KMS-11 (cell line): ENCODE measurements around the gene TYMP.

Experiments used
- H2AFZ ChIP-seq: fragments of 200-600 bp; sonication (generic); 2 replicates; pipeline ENCODE4 v1.6.1; 2016; ENCODE audit warnings: antibody characterized with exemption, mixed run types, low read depth
- H3K27ac ChIP-seq: fragments of 200-600 bp; sonication (generic); 2 replicates; pipeline ENCODE4 v1.6.1; 2016; ENCODE audit warnings: mild to moderate bottlenecking, mixed run types
- H3K27me3 ChIP-seq: fragments of 200-600 bp; sonication (generic); 2 replicates; pipeline ENCODE4 v1.6.1; 2017; ENCODE audit warnings: mild to moderate bottlenecking, low read depth, mixed run types, moderate library complexity; ENCODE audit not compliant: insufficient read depth
- H3K36me3 ChIP-seq: fragments of 200-600 bp; sonication (generic); 2 replicates; pipeline ENCODE4 v1.6.1; 2017; ENCODE audit warnings: mild to moderate bottlenecking, mixed run types; ENCODE audit not compliant: insufficient read depth
- H3K4me1 ChIP-seq: fragments of 200-600 bp; sonication (generic); 2 replicates; pipeline ENCODE4 v1.6.1; 2016; ENCODE audit warnings: mild to moderate bottlenecking, low read depth, mixed run types; ENCODE audit not compliant: poor library complexity, severe bottlenecking
- H3K4me2 ChIP-seq: fragments of 200-600 bp; sonication (generic); 2 replicates; pipeline ENCODE4 v1.7.0; 2016; ENCODE audit warnings: mild to moderate bottlenecking, mixed run types
- H3K4me3 ChIP-seq: fragments of 200-600 bp; sonication (generic); IDR thresholded peaks from 2 replicates; pipeline ENCODE4 v1.6.1; 2017; ENCODE audit warnings: low read depth, low read length, mixed read lengths; ENCODE audit not compliant: insufficient read depth
- H3K79me2 ChIP-seq: fragments of 200-600 bp; sonication (generic); 2 replicates; pipeline ENCODE4 v1.6.1; 2016; ENCODE audit warnings: low read depth, mixed run types; ENCODE audit not compliant: insufficient read depth
- H3K9ac ChIP-seq: fragments of 200-600 bp; sonication (generic); 2 replicates; pipeline ENCODE4 v1.6.1; 2016; ENCODE audit warnings: mild to moderate bottlenecking, mixed run types
- H4K20me1 ChIP-seq: fragments of 200-600 bp; sonication (generic); 2 replicates; pipeline ENCODE4 v1.6.1; 2016; ENCODE audit warnings: mild to moderate bottlenecking, mixed run types; ENCODE audit not compliant: insufficient read depth
- TF ChIP-seq, protein P1 (sequence below): fragments of 200-600 bp; sonication (generic); conservative IDR thresholded peaks from 2 replicates; pipeline ENCODE4 v1.6.1; 2017; ENCODE audit warnings: low read depth, mild to moderate bottlenecking, antibody characterized with exemption, low read length, moderate library complexity, mixed read lengths

Gene TYMP

DNA sequence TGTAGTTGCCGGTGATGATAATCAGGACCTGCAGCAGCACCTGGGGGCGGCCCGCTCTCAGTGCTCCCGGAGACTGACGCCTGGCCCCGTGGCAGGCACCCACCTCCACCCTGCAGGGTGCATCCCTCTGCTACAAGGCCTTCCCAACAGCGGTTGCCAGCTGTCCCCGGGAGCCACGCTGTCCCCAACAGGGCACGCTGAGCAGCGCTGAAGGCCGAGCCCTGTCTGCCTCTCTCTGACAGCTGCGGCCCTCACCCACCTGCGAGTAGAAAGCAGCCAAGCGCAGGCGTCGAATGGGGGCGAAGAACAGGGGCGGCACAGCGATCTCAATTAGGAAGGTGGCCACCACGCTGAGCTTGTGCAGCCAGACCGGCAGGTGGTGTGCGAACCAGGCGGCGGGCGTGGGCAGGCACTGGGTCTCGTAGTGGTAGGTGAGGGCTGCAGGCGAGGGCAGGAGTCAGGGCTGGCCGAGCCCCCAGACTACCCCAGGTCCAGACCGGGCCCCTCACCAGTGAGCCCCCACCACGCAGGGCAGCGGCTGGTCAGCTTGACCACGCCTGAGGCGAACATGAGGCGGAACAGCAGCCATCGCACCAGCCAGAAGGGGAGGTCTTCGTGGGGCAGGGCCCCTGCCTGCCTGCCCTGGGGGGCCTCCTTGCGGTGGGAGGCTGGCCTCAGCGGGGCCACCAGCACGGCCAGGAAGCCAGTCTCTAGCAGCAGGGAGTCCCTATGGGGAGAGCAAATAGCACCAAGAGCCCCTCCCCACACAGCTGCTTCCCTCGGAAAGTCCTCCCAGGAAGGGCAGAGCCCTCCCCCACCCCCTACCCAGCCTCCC lies 23.8 kb downstream of the TYMP start:
- H3K4me2 ChIP-seq: peak overlapping the region; percentile 51; the same call in 1 of the 2 replicates
- no peaks in the 10 kb centered on the region for H3K36me3 ChIP-seq
- no peak overlapping the region for H3K27ac ChIP-seq
- no peaks in the 10 kb centered on the region for H4K20me1 ChIP-seq
- TF ChIP-seq, protein P1, sequence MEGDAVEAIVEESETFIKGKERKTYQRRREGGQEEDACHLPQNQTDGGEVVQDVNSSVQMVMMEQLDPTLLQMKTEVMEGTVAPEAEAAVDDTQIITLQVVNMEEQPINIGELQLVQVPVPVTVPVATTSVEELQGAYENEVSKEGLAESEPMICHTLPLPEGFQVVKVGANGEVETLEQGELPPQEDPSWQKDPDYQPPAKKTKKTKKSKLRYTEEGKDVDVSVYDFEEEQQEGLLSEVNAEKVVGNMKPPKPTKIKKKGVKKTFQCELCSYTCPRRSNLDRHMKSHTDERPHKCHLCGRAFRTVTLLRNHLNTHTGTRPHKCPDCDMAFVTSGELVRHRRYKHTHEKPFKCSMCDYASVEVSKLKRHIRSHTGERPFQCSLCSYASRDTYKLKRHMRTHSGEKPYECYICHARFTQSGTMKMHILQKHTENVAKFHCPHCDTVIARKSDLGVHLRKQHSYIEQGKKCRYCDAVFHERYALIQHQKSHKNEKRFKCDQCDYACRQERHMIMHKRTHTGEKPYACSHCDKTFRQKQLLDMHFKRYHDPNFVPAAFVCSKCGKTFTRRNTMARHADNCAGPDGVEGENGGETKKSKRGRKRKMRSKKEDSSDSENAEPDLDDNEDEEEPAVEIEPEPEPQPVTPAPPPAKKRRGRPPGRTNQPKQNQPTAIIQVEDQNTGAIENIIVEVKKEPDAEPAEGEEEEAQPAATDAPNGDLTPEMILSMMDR: no peak
- no peak overlapping the region for H2AFZ ChIP-seq
- peaks cover 33% of the 10 kb centered on the region for H3K79me2 ChIP-seq
- H3K27me3 ChIP-seq: no peaks in the 10 kb centered on the region
- H3K4me1 ChIP-seq: peaks cover 7% of the 10 kb centered on the region
- no peak overlapping the region for H3K4me3 ChIP-seq
- no peak overlapping the region for H3K9ac ChIP-seq

DNA sequence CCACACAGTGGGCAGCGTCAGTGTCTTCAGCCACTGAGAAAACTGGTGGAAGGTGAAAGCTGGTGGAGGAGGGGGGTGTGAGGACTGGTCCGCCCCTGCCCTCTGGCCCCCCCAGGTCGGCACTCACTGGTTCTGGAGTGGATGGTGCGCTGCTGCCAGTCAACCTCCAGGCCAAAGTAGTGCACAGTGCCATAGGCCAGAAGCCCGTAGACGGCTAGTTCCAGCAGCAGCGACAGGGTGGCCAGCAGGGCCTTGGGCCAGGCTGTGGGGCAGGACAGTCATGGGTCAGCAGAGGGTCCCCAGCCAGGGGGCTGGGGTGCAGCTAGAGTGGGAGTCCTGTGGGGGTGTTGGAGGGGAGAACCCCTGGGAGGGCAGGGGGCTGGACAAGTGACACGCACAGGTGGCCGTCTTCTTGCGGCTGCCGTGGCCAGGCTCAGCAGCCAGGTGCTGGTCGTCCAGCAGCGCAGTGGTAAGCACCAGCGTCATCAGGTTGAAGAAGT lies 24.5 kb downstream of the TYMP start:
- H2AFZ ChIP-seq: no peak overlapping the region
- TF ChIP-seq, protein P1: no peak
- H3K9ac ChIP-seq: no peak overlapping the region
- no peak overlapping the region for H3K4me3 ChIP-seq
- peaks cover 28% of the 10 kb centered on the region for H3K79me2 ChIP-seq
- H3K27me3 ChIP-seq: no peaks in the 10 kb centered on the region
- H3K36me3 ChIP-seq: no peaks in the 10 kb centered on the region
- H3K27ac ChIP-seq: no peak overlapping the region
- peaks cover 7% of the 10 kb centered on the region for H3K4me1 ChIP-seq
- no peaks in the 10 kb centered on the region for H4K20me1 ChIP-seq
- no peak overlapping the region for H3K4me2 ChIP-seq

DNA sequence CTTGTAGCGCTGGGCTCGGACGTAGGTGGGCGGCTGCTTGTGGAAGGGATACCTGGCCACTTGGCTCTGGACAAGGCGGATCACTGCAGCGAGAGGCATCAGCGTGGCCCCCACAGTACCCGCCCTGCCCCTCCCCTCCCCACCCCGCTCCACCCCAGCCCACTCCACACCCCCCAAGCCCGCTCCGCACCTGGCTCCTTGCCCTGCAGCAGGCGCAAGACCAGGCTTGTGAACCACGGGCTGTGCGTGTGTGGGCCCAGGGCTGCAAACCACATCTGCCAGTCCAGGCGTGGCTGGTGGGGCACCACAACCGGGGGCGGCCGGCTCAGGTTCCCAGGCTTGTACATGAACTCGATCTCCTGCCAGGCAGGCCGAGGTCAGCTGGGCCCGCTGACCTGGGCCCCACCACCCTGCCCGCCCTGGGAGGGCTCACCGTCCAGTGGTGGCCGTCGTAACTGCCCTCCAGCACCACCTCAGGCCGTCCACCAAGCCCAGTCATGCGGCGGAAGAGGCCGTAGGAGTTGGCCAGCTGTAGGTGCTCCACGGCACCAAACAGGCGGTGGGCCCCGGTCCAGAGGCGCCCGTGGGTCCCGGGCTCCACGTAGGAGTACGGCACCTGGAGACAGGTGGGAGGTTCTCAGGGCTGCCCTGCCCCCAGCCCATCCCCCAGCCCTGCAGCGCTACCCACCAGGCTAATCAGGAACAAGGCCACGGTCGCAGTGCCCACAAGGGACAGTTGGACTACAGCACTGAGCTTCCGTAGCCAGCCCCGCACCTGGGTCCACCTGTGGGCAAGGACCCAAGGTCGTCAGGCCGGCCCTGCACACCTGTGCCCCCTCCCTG lies 25.2 kb downstream of the TYMP start:
- H3K4me1 ChIP-seq: peaks cover 6% of the 10 kb centered on the region
- no peak overlapping the region for H3K9ac ChIP-seq
- H3K36me3 ChIP-seq: no peaks in the 10 kb centered on the region
- no peak overlapping the region for H2AFZ ChIP-seq
- H3K79me2 ChIP-seq: peaks cover 21% of the 10 kb centered on the region
- no peaks in the 10 kb centered on the region for H4K20me1 ChIP-seq
- TF ChIP-seq, protein P1: no peak
- H3K27ac ChIP-seq: no peak overlapping the region
- no peaks in the 10 kb centered on the region for H3K27me3 ChIP-seq
- no peak overlapping the region for H3K4me2 ChIP-seq
- H3K4me3 ChIP-seq: no peak overlapping the region

DNA sequence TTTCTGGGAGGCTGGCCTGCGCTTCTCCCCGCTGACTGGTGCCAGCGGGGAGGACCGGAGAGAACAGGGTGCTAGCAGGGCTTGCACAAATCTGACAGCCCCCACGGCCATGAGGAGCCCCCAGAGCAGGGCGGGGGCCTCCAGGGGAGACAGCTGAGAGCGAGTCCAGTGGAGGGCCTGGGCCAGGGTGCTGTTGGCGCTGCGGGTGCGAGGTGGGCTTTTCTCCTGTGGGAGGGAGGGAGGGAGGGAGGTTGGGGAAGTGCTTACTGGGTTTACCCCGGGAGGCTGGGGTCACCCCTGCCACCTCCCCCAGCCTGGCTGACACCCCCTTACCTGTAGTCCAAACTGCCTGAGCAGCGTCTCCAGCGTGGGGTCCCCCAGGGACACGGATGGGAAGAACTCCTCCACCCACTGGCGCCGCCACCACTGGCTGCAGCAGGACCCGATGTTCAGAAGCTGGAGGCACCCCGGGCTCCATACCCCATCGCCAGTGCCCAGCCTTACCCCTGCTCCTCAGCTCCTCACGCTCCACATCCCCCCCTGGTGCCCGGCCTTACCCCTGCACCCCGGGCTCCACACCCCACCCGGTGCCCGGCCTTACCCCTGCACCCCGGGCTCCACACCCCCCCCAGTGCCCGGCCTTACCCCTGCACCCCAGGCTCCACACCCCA lies 26.2 kb downstream of the TYMP start:
- TF ChIP-seq, protein P1: no peak
- Histone ChIP-seq H3K4me1 (no peaks in the 10 kb centered on the region), H3K36me3 (no peaks in the 10 kb centered on the region), H3K4me3 (no peak overlapping the region), H3K27ac (no peak overlapping the region), H2AFZ (no peak overlapping the region), H3K4me2 (no peak overlapping the region), H3K9ac (no peak overlapping the region), H3K79me2 (peaks cover 11% of the 10 kb centered on the region), H3K27me3 (no peaks in the 10 kb centered on the region), H4K20me1 (no peaks in the 10 kb centered on the region)
